ENCODE results near the gene VENTX.

VENTX gene

GRCh38 chr10:133237588-133238465, at the start of gene VENTX:
Gene VENTX (plus strand): TSS chr10:133237855. CDS start chr10:133237915, 60 bp downstream.
- H3K4me1 ChIP-seq (ENCODE audit: control insufficient read depth, insufficient read depth, low read length): no peaks in the 10 kb centered on the region

GRCh38 chr10:133187906-133188681, 49.6 kb upstream of the VENTX start:
- no peaks in the 10 kb centered on the region for H3K4me1 ChIP-seq (ENCODE audit: control insufficient read depth, insufficient read depth, low read length)
- no peak overlapping the region for H3K4me3 ChIP-seq (ENCODE audit: low read depth, low read length)
- TF ChIP-seq ZNF501 (tag by site-specific recombination; IDR thresholded peaks at IDR 0.05) (no peak), ZNF704 (tag by site-specific recombination; IDR thresholded peaks at IDR 0.05) (no peak), ZNF521 (tag by site-specific recombination; IDR thresholded peaks at IDR 0.05) (no peak)
- CTCF ChIA-PET: no interaction called here
- no peaks in the 10 kb centered on the region for H3K9me3 ChIP-seq (ENCODE audit: control insufficient read depth, insufficient read depth, low read depth, low read length)
- POLR2A ChIA-PET: no interaction called here
- peaks cover 0 to 9% of the 10 kb centered on the region in 2 experiments; a peak in 1 of 3 replicates for H3K36me3 ChIP-seq (ENCODE audit: control insufficient read depth in 2 of 2, insufficient read depth in 1 of 2, low read length in 2 of 2)
- no peak overlapping the region for H3K27ac ChIP-seq (ENCODE audit: extremely low read depth, low read depth, low read length)

More at GRCh38 chr10:133237588-133238465, at the start of gene VENTX:
- TF ChIP-seq ZNF561 (tag by site-specific recombination; IDR thresholded peaks at IDR 0.05; ENCODE audit: borderline replicate concordance) (no peak), REPIN1 (tag by site-specific recombination; IDR thresholded peaks at IDR 0.05; ENCODE audit: low read depth) (no peak), ZNF423 (tag by site-specific recombination; IDR thresholded peaks at IDR 0.05) (no peak), BCL11B (tag by site-specific recombination; IDR thresholded peaks at IDR 0.05; ENCODE audit: low read depth) (no peak), ZBTB8A (tag by site-specific recombination; IDR thresholded peaks at IDR 0.05) (no peak)
- H3K27ac ChIP-seq (ENCODE audit: extremely low read depth, low read depth, low read length): no peak within 1 kb of the TSS
- H3K4me3 ChIP-seq (ENCODE audit: low read depth, low read length): no peak within 1 kb of the TSS
- CTCF ChIA-PET: no interaction called here
- no peaks in the 10 kb centered on the region for H3K9me3 ChIP-seq (ENCODE audit: control insufficient read depth, insufficient read depth, low read depth, low read length)
- H3K36me3 ChIP-seq (ENCODE audit: control insufficient read depth in 2 of 2, insufficient read depth in 1 of 2, low read length in 2 of 2): no peaks in the 10 kb centered on the region
- POLR2A ChIA-PET: no interaction called here

- no peak overlapping the region for H3K4me3 ChIP-seq (ENCODE audit: low read depth, low read length)
- ChIA-PET CTCF (no interaction called here), POLR2A (no interaction called here)
- H3K4me1 ChIP-seq (ENCODE audit: control insufficient read depth, insufficient read depth, low read length): no peaks in the 10 kb centered on the region
- H3K27ac ChIP-seq (ENCODE audit: extremely low read depth, low read depth, low read length): no peak overlapping the region
- no peaks in the 10 kb centered on the region for H3K9me3 ChIP-seq (ENCODE audit: control insufficient read depth, insufficient read depth, low read depth, low read length)
- H3K36me3 ChIP-seq (ENCODE audit: control insufficient read depth in 2 of 2, insufficient read depth in 1 of 2, low read length in 2 of 2): peaks cover 0 to 4% of the 10 kb centered on the region in 2 experiments; a peak in 1 of 3 replicates
- TF ChIP-seq ZNF624 (tag by site-specific recombination; IDR thresholded peaks at IDR 0.05) (no peak), ZNF585B (tag by site-specific recombination; IDR thresholded peaks at IDR 0.05) (no peak), ZNF449 (tag by site-specific recombination; IDR thresholded peaks at IDR 0.05) (no peak), ZNF37A (tag by site-specific recombination; IDR thresholded peaks at IDR 0.05) (no peak), ZNF274 (IDR thresholded peaks at IDR 0.05; ENCODE audit: low read length) (no peak), ZNF274 (tag by site-specific recombination; IDR thresholded peaks at IDR 0.05; ENCODE audit: borderline replicate concordance) (no peak), ZBTB48 (tag by site-specific recombination; IDR thresholded peaks at IDR 0.05) (no peak), ZNF571 (tag by site-specific recombination; IDR thresholded peaks at IDR 0.05) (no peak), ZNF157 (tag by site-specific recombination; IDR thresholded peaks at IDR 0.05) (no peak), ZNF354C (tag by site-specific recombination; IDR thresholded peaks at IDR 0.05; ENCODE audit: borderline replicate concordance, low read depth) (no peak), ZNF155 (tag by site-specific recombination; IDR thresholded peaks at IDR 0.05) (no peak), ZNF391 (tag by site-specific recombination; IDR thresholded peaks at IDR 0.05; ENCODE audit: borderline replicate concordance, low read depth) (no peak), WT1 (tag by site-specific recombination; IDR thresholded peaks at IDR 0.05) (no peak), ZNF202 (tag by site-specific recombination; IDR thresholded peaks at IDR 0.05; ENCODE audit: borderline replicate concordance) (no peak), ZNF658 (tag by site-specific recombination; IDR thresholded peaks at IDR 0.05) (no peak), ZNF555 (tag by site-specific recombination; conservative IDR thresholded peaks at IDR 0.05) (no peak), ZNF501 (tag by site-specific recombination; IDR thresholded peaks at IDR 0.05) (no peak), ZBTB49 (tag by site-specific recombination; IDR thresholded peaks at IDR 0.05; ENCODE audit: low read depth) (no peak), ZNF510 (tag by site-specific recombination; IDR thresholded peaks at IDR 0.05; ENCODE audit: insufficient replicate concordance) (no peak)
Measured at GRCh38 chr10:133189256-133189655, 48.4 kb upstream of the VENTX start.
